HepG2 (cell line): ENCODE measurements around the gene ATXN7L3. TPM values are rescaled to one million over a fixed set of nuclear protein-coding genes. Genes with fewer than 3 reads are reported as not detected.

ENCODE experiments used
- ASH2L ChIP-seq: fragments of 300-600, 200-600 bp; sonication (generic); IDR thresholded peaks from 2 replicates; pipeline ENCODE4 v1.7.0; 2017; ENCODE audit warnings: low read depth, mild to moderate bottlenecking, moderate library complexity, mixed read lengths, low read length; ENCODE audit not compliant: insufficient read length
- ATM ChIP-seq: fragments of 450-650 bp; IDR thresholded peaks from 2 replicates; pipeline ENCODE4 v1.7.1; 2017; ENCODE audit warnings: mild to moderate bottlenecking, borderline replicate concordance
- BHLHE40 ChIP-seq: IDR thresholded peaks from 2 replicates; pipeline ENCODE4 v1.6.1; 2011; ENCODE audit warnings: low read length, improper control_type of control experiment
- EHMT2 ChIP-seq: fragments of 200-600 bp; sonication (generic); IDR thresholded peaks from 2 replicates; pipeline ENCODE4 v1.7.0; 2017; ENCODE audit warnings: antibody characterized with exemption, low read depth, low read length, borderline replicate concordance
- GZF1 ChIP-seq: sonication (generic); formaldehyde crosslinking; IDR thresholded peaks from 2 replicates; pipeline ENCODE4 v1.5.1; 2020; ENCODE audit warnings: mild to moderate bottlenecking, missing genetic modification reagents
- HINFP ChIP-seq: sonication (generic); formaldehyde crosslinking; IDR thresholded peaks from 2 replicates; pipeline ENCODE4 v1.4.0; 2020; ENCODE audit warnings: low read depth, mild to moderate bottlenecking, missing genetic modification reagents
- NR1H2 ChIP-seq: sonication (generic); formaldehyde crosslinking; IDR thresholded peaks from 2 replicates; pipeline ENCODE4 v1.8.1; 2022; ENCODE audit warnings: low read depth, missing genetic modification reagents, borderline replicate concordance
- PLSCR1 ChIP-seq: sonication (generic); formaldehyde crosslinking; IDR thresholded peaks from 2 replicates; pipeline ENCODE4 v1.5.0; 2020; ENCODE audit warnings: missing genetic modification reagents, mild to moderate bottlenecking, borderline replicate concordance
- POLR2A ChIP-seq, 2 experiments: IDR thresholded peaks; 2 replicates each; pipeline ENCODE4 v1.6.1; 2011; ENCODE audit warnings: low read depth in 2 of 2, low read length in 2 of 2, mild to moderate bottlenecking in 1 of 2, moderate library complexity in 1 of 2; ENCODE audit not compliant: insufficient read depth in 1 of 2
- TEF ChIP-seq: sonication (generic); formaldehyde crosslinking; IDR thresholded peaks from 2 replicates; pipeline ENCODE4 v1.5.0; 2020; ENCODE audit warnings: missing genetic modification reagents
- ZNF205 ChIP-seq: IDR thresholded peaks from 2 replicates; pipeline ENCODE4 v1.6.1; 2018; ENCODE audit warnings: missing biosample characterization, missing genetic modification reagents
- ZNF253 ChIP-seq: sonication (generic); formaldehyde crosslinking; IDR thresholded peaks from 2 replicates; pipeline ENCODE4 v1.8.0; 2022; ENCODE audit warnings: mild to moderate bottlenecking, missing genetic modification reagents, borderline replicate concordance
- ZNF407 ChIP-seq: sonication (generic); formaldehyde crosslinking; IDR thresholded peaks from one replicate; pipeline ENCODE4 v1.5.1; 2020; ENCODE audit warnings: mild to moderate bottlenecking, missing genetic modification reagents; ENCODE audit errors: not compliant biosample characterization
- ZNF432 ChIP-seq: sonication (generic); formaldehyde crosslinking; IDR thresholded peaks from 2 replicates; pipeline ENCODE4 v1.5.0; 2020; ENCODE audit warnings: missing genetic modification reagents, mild to moderate bottlenecking, borderline replicate concordance
- ZNF510 ChIP-seq: sonication (generic); formaldehyde crosslinking; IDR thresholded peaks from 2 replicates; pipeline ENCODE4 v1.4.0; 2020; ENCODE audit warnings: low read depth, mild to moderate bottlenecking, missing genetic modification reagents
- ZNF558 ChIP-seq: sonication (generic); formaldehyde crosslinking; IDR thresholded peaks from 2 replicates; pipeline ENCODE4 v1.9.0; 2022; ENCODE audit warnings: mild to moderate bottlenecking, missing genetic modification reagents, borderline replicate concordance
- ZNF672 ChIP-seq: sonication (generic); formaldehyde crosslinking; IDR thresholded peaks from 2 replicates; pipeline ENCODE4 v1.8.1; 2022; ENCODE audit warnings: missing genetic modification reagents
- polyA plus RNA-seq, 8 experiments: library from polyadenylated mRNA; depleted of rRNA in 3 of 8; stranded (reverse) in 7 of 8; unstranded in 1 of 8; fragments of >200 nt; fragmentation: Illumina TruSeq in 4 of 8; extraction: Trizol in 4 of 8; gene quantifications; 2 replicates each; pipeline versions ENCODE4 v1.2.1 to v1.2.3, GENCODE V29; 2011 to 2016; ENCODE audit warnings: low read depth in 4 of 8, missing spikeins in 1 of 8, mixed read lengths in 1 of 8; ENCODE audit not compliant: insufficient read depth in 1 of 8
- total RNA-seq, 5 experiments: library from RNA; depleted of rRNA; stranded (reverse); fragments of >200 nt; fragmentation: Illumina TruSeq; extraction: Trizol; gene quantifications; 2 replicates each; pipeline ENCODE4 v1.2.3, GENCODE V29; 2016; ENCODE audit warnings: low read depth in 1 of 5

ATXN7L3 gene
- total and polyA plus RNA-seq, 2 of the 13 experiments (the other 11 are each of a cell fraction or from before 2014, with no cell fraction given), result 44.5 to 59.1 TPM

- no peak for TF ChIP-seq EHMT2
- peak; percentile 7 to 59; a peak in 3 of 4 replicates for TF ChIP-seq POLR2A (IDR thresholded peaks at IDR 0.05; ENCODE audit: insufficient read depth in 1 of 2, low read depth in 2 of 2, low read length in 2 of 2)
- no peak for TF ChIP-seq BHLHE40
- no peak for TF ChIP-seq NR1H2 (CRISPR knock-in tag)
- no peak for TF ChIP-seq TEF
- no peak for TF ChIP-seq ATM
- TF ChIP-seq ZNF205, result 0 out of 2 replicates have a peak, but pooled peaks have one; percentile 29
- no peak for TF ChIP-seq PLSCR1 (CRISPR knock-in tag)
- no peak for TF ChIP-seq ZNF407 (CRISPR knock-in tag)
- no peak for TF ChIP-seq ZNF558 (CRISPR knock-in tag)
- TF ChIP-seq ASH2L, result peak; percentile 63
- TF ChIP-seq HINFP (CRISPR knock-in tag), result 0 out of 2 replicates have a peak, but pooled peaks have one; percentile 21
- no peak for TF ChIP-seq ZNF672 (CRISPR knock-in tag)
- no peak for TF ChIP-seq ZNF510 (CRISPR knock-in tag)
- TF ChIP-seq GZF1 (CRISPR knock-in tag), result no peak
- no peak for TF ChIP-seq ZNF432 (CRISPR knock-in tag)
- TF ChIP-seq ZNF253, result no peak
Measured at GRCh38 chr17:44218344-44219107, 18.8 kb upstream of the ATXN7L3 start (continued).
